H9 (cell line): ENCODE results near the gene CCSER2. TPM values are rescaled to one million over a fixed set of nuclear protein-coding genes. Genes with fewer than 3 reads are reported as not detected.

Experiments used
- DNase-seq: peaks from one replicate; pipeline ENCODE4 v3.0.0-alpha.2; 2017
- H2AFZ ChIP-seq: one replicate; pipeline ENCODE4 v1.6.1; 2013; ENCODE audit warnings: mild to moderate bottlenecking, low read length, control low read depth, moderate library complexity
- H2AK5ac ChIP-seq: 2 replicates; pipeline ENCODE4 v1.6.1; 2013; ENCODE audit warnings: low read length, control low read depth, mixed read lengths; ENCODE audit not compliant: insufficient read length
- H2BK120ac ChIP-seq: one replicate; pipeline ENCODE4 v1.6.1; 2013; ENCODE audit warnings: low read depth, mild to moderate bottlenecking, low read length, control low read depth, inconsistent platforms; ENCODE audit not compliant: poor library complexity, severe bottlenecking
- H2BK12ac ChIP-seq: 2 replicates; pipeline ENCODE4 v1.6.1; 2013; ENCODE audit warnings: low read length, control low read depth, mixed read lengths, low read depth; ENCODE audit not compliant: insufficient read length
- H2BK15ac ChIP-seq: 2 replicates; pipeline ENCODE4 v1.6.1; 2013; ENCODE audit warnings: low read depth, low read length, control low read depth
- H2BK20ac ChIP-seq: one replicate; pipeline ENCODE4 v1.6.1; 2013; ENCODE audit warnings: low read depth, mild to moderate bottlenecking, low read length, control low read depth, inconsistent platforms; ENCODE audit not compliant: poor library complexity, severe bottlenecking
- H2BK5ac ChIP-seq: 2 replicates; pipeline ENCODE4 v1.6.1; 2013; ENCODE audit warnings: low read length, control low read depth, mixed read lengths; ENCODE audit not compliant: insufficient read length
- H3K14ac ChIP-seq: 2 replicates; pipeline ENCODE4 v1.6.1; 2013; ENCODE audit warnings: low read length, control low read depth; ENCODE audit not compliant: insufficient read depth
- H3K18ac ChIP-seq: 2 replicates; pipeline ENCODE4 v1.6.1; 2013; ENCODE audit warnings: low read depth, mild to moderate bottlenecking, mixed read lengths, low read length, control low read depth; ENCODE audit not compliant: insufficient read length
- H3K23ac ChIP-seq: 2 replicates; pipeline ENCODE4 v1.6.1; 2013; ENCODE audit warnings: low read length, control low read depth, mixed read lengths, low read depth; ENCODE audit not compliant: insufficient read length
- H3K23me2 ChIP-seq: 2 replicates; pipeline ENCODE4 v1.6.1; 2013; ENCODE audit warnings: low read depth, mild to moderate bottlenecking, mixed read lengths, low read length, control low read depth; ENCODE audit not compliant: insufficient read length, poor library complexity, severe bottlenecking
- H3K27ac ChIP-seq: 2 replicates; pipeline ENCODE4 v1.5.1; 2013; ENCODE audit warnings: low read length, control low read depth, mixed read lengths, low read depth; ENCODE audit not compliant: insufficient read length
- H3K27me3 ChIP-seq: 2 replicates; pipeline ENCODE4 v1.6.1; 2013; ENCODE audit warnings: low read length, control low read depth, inconsistent platforms; ENCODE audit not compliant: insufficient read depth
- H3K4ac ChIP-seq: 2 replicates; pipeline ENCODE4 v1.6.1; 2013; ENCODE audit warnings: low read depth, mild to moderate bottlenecking, control low read depth, inconsistent platforms, low read length, moderate library complexity
- H3K4me1 ChIP-seq: 2 replicates; pipeline ENCODE4 v1.6.1; 2013; ENCODE audit warnings: low read length, control low read depth, inconsistent platforms; ENCODE audit not compliant: insufficient read depth
- H3K4me2 ChIP-seq: 2 replicates; pipeline ENCODE4 v1.6.1; 2013; ENCODE audit warnings: low read length, control low read depth, mixed read lengths; ENCODE audit not compliant: insufficient read length, insufficient read depth
- H3K56ac ChIP-seq: 2 replicates; pipeline ENCODE4 v1.6.1; 2013; ENCODE audit warnings: low read depth, mild to moderate bottlenecking, mixed read lengths, low read length, control low read depth; ENCODE audit not compliant: insufficient read length
- H3K79me1 ChIP-seq: 2 replicates; pipeline ENCODE4 v1.6.1; 2013; ENCODE audit warnings: low read depth, mild to moderate bottlenecking, moderate library complexity, low read length, control low read depth, inconsistent platforms; ENCODE audit not compliant: insufficient read depth, poor library complexity, severe bottlenecking
- H3K79me2 ChIP-seq: 2 replicates; pipeline ENCODE4 v1.6.1; 2013; ENCODE audit warnings: low read length, control low read depth, inconsistent platforms; ENCODE audit not compliant: insufficient read depth
- H3K9ac ChIP-seq: 2 replicates; pipeline ENCODE4 v1.6.1; 2013; ENCODE audit warnings: low read length, control low read depth, mixed read lengths; ENCODE audit not compliant: insufficient read length; ENCODE audit errors: extremely low read depth
- H3K9me3 ChIP-seq: one replicate; pipeline ENCODE4 v1.6.1; 2013; ENCODE audit warnings: low read depth, low read length, inconsistent platforms; ENCODE audit not compliant: control insufficient read depth
- H3T11ph ChIP-seq: one replicate; pipeline ENCODE4 v1.6.1; 2013; ENCODE audit warnings: mild to moderate bottlenecking, low read length, control low read depth, inconsistent platforms
- H4K20me1 ChIP-seq: one replicate; pipeline ENCODE4 v1.6.1; 2013; ENCODE audit not compliant: control insufficient read depth, insufficient read length, insufficient read depth
- H4K5ac ChIP-seq: 2 replicates; pipeline ENCODE4 v1.6.1; 2013; ENCODE audit warnings: low read depth, mild to moderate bottlenecking, mixed read lengths, low read length, control low read depth; ENCODE audit not compliant: insufficient read length
- H4K8ac ChIP-seq: replicated peaks from 2 replicates; pipeline ENCODE4 v1.6.1; 2013; ENCODE audit warnings: low read length, control low read depth, mixed read lengths, low read depth; ENCODE audit not compliant: insufficient read length
- H4K91ac ChIP-seq: 2 replicates; pipeline ENCODE4 v1.6.1; 2013; ENCODE audit warnings: low read depth, mild to moderate bottlenecking, moderate library complexity, mixed read lengths, low read length, control low read depth; ENCODE audit not compliant: insufficient read length
- H3K27ac Mint-ChIP-seq, 3 experiments: 2 replicates in 2 of 3; 3 replicates in 1 of 3; pipeline ENCODE4 v1.8.0; 2020 to 2021; ENCODE audit warnings: mixed read lengths in 3 of 3, mild to moderate bottlenecking in 1 of 3, moderate library complexity in 1 of 3
- H3K27me3 Mint-ChIP-seq: 2 replicates; pipeline ENCODE4 v1.8.0; 2021; ENCODE audit warnings: low read depth, mild to moderate bottlenecking, moderate library complexity, mixed read lengths
- H3K36me3 Mint-ChIP-seq, 3 experiments: 2 replicates in 2 of 3; 3 replicates in 1 of 3; pipeline ENCODE4 v1.8.0; 2020 to 2021; ENCODE audit warnings: low read depth in 3 of 3, mixed read lengths in 3 of 3; ENCODE audit not compliant: insufficient read depth in 1 of 3
- H3K4me1 Mint-ChIP-seq, 2 experiments: 2 replicates each; pipeline ENCODE4 v1.8.0; 2020; ENCODE audit warnings: mixed read lengths in 2 of 2
- H3K4me3 Mint-ChIP-seq, 2 experiments: 2 replicates in 1 of 2; 3 replicates in 1 of 2; pipeline ENCODE4 v1.8.0; 2020 to 2021; ENCODE audit warnings: mild to moderate bottlenecking in 2 of 2, mixed read lengths in 2 of 2, moderate library complexity in 1 of 2
- H3K9me3 Mint-ChIP-seq, 2 experiments: 2 replicates in 1 of 2; 3 replicates in 1 of 2; pipeline ENCODE4 v1.8.0; 2020; ENCODE audit warnings: mild to moderate bottlenecking in 2 of 2, mixed read lengths in 2 of 2, moderate library complexity in 1 of 2
- CTCF ChIP-seq: fragments of 200-600 bp; sonication (generic); conservative IDR thresholded peaks from 3 replicates; pipeline ENCODE4 v1.8.0; 2021; ENCODE audit warnings: antibody characterized with exemption, mild to moderate bottlenecking
- WGBS: extraction: QIAGEN DNeasy Blood & Tissue Kit; methylation state at CpG from one replicate; pipeline ENCODE4 v1.1.7; 2013; ENCODE audit warnings: missing lambda C conversion rate, low lambda C conversion rate, mixed read lengths; ENCODE audit not compliant: insufficient read length; ENCODE audit errors: extremely low coverage; 5-methylcytosine and 5-hydroxymethylcytosine counted together
- total RNA-seq: library from RNA; stranded (reverse); gene quantifications from 2 replicates; pipeline ENCODE4 v1.2.1, GENCODE V29; 2021

The CCSER2 gene
- total RNA-seq, 1 experiment from 2014 or later, result 22.2 TPM

GRCh38 chr10:84517554-84517953 lies 189.2 kb downstream of the CCSER2 start:
- Histone ChIP-seq H2BK120ac (no peak overlapping the region), H2BK20ac (no peak overlapping the region), H3K27me3 (no peaks in the 10 kb centered on the region), H3K27ac (no peak overlapping the region), H4K5ac (no peak overlapping the region), H3K23ac (no peak overlapping the region), H2BK15ac (no peak overlapping the region), H3K23me2 (no peaks in the 10 kb centered on the region), H3T11ph (no peak overlapping the region), H3K4ac (no peak overlapping the region), H3K4me2 (no peak overlapping the region), H3K9me3 (no peaks in the 10 kb centered on the region), H2AK5ac (no peak overlapping the region), H3K14ac (no peak overlapping the region), H2AFZ (no peak overlapping the region), H3K4me1 (peaks cover 3% of the 10 kb centered on the region; the same call in 1 of the 2 replicates), H4K20me1 (no peaks in the 10 kb centered on the region), H3K18ac (no peak overlapping the region), H3K79me2 (no peaks in the 10 kb centered on the region), H4K8ac (no peak overlapping the region), H3K56ac (no peak overlapping the region), H3K79me1 (no peaks in the 10 kb centered on the region), H3K9ac (no peak overlapping the region), H2BK12ac (no peak overlapping the region), H4K91ac (no peak overlapping the region), H2BK5ac (no peak overlapping the region)
- WGBS, result no CpG with 5 or more reads among the region's 4 CpGs
- TF ChIP-seq CTCF, result no peak
- H3K4me3 Mint-ChIP-seq, result no peak overlapping the region
- H3K27ac Mint-ChIP-seq, result no peak overlapping the region
- no peak for DNase-seq
- H3K4me1 Mint-ChIP-seq, result peaks cover 26 to 33% of the 10 kb centered on the region in 2 experiments
- peaks cover 5 to 14% (median 6%) of the 10 kb centered on the region in 3 experiments; a peak in 6 of 7 replicates for H3K36me3 Mint-ChIP-seq
- H3K27me3 Mint-ChIP-seq, result no peaks in the 10 kb centered on the region
- no peaks in the 10 kb centered on the region for H3K9me3 Mint-ChIP-seq
